ENCODE data around the gene GRIK1. TPM values are rescaled to one million over a fixed set of nuclear protein-coding genes. Genes with fewer than 3 reads are reported as not detected.

GRIK1 gene
- total RNA-seq, 1 donor from 2014 or later, result not detected

- Mint-ChIP-seq H3K27me3 (ENCODE audit: unreplicated experiment) (no peaks in the 10 kb centered on the region), H3K36me3 (ENCODE audit: low read depth, unreplicated experiment) (no peaks in the 10 kb centered on the region), H3K9me3 (ENCODE audit: unreplicated experiment) (no peaks in the 10 kb centered on the region), H3K4me1 (ENCODE audit: unreplicated experiment) (no peaks in the 10 kb centered on the region), H3K27ac (ENCODE audit: unreplicated experiment) (no peak overlapping the region), H3K4me3 (ENCODE audit: unreplicated experiment) (no peak overlapping the region)
- TF ChIP-seq CTCF (IDR thresholded peaks at IDR 0.05; ENCODE audit: unreplicated experiment), result no peak
- DNase-seq (ENCODE audit: low spot score), result no peak
These were observed 291.0 kb downstream of the GRIK1 start for GRCh38 chr21:29648710-29649240.

GRCh38 chr21:29647353-29647781 is 292.4 kb downstream of the GRIK1 start:
- no peak overlapping the region for H3K4me3 Mint-ChIP-seq (ENCODE audit: unreplicated experiment)
- H3K27me3 Mint-ChIP-seq (ENCODE audit: unreplicated experiment), result no peaks in the 10 kb centered on the region
- DNase-seq (ENCODE audit: low spot score), result no peak
- no peaks in the 10 kb centered on the region for H3K4me1 Mint-ChIP-seq (ENCODE audit: unreplicated experiment)
- H3K36me3 Mint-ChIP-seq (ENCODE audit: low read depth, unreplicated experiment), result no peaks in the 10 kb centered on the region
- H3K27ac Mint-ChIP-seq (ENCODE audit: unreplicated experiment), result no peak overlapping the region
- no peaks in the 10 kb centered on the region for H3K9me3 Mint-ChIP-seq (ENCODE audit: unreplicated experiment)
- TF ChIP-seq CTCF (IDR thresholded peaks at IDR 0.05; ENCODE audit: unreplicated experiment), result no peak

- no peak for DNase-seq (ENCODE audit: low spot score)
- Mint-ChIP-seq H3K27me3 (ENCODE audit: unreplicated experiment) (no peaks in the 10 kb centered on the region), H3K4me3 (ENCODE audit: unreplicated experiment) (no peak overlapping the region), H3K4me1 (ENCODE audit: unreplicated experiment) (no peaks in the 10 kb centered on the region), H3K9me3 (ENCODE audit: unreplicated experiment) (no peaks in the 10 kb centered on the region), H3K36me3 (ENCODE audit: low read depth, unreplicated experiment) (no peaks in the 10 kb centered on the region), H3K27ac (ENCODE audit: unreplicated experiment) (no peak overlapping the region)
- no peak for TF ChIP-seq CTCF (IDR thresholded peaks at IDR 0.05; ENCODE audit: unreplicated experiment)
These were observed 293.9 kb downstream of the GRIK1 start for GRCh38 chr21:29645666-29646553.

GRCh38 chr21:29643289-29643688 is 296.5 kb downstream of the GRIK1 start:
- H3K9me3 Mint-ChIP-seq (ENCODE audit: unreplicated experiment), result no peaks in the 10 kb centered on the region

More at GRCh38 chr21:29643289-29643688, 296.5 kb downstream of the GRIK1 start:
- no peak for TF ChIP-seq CTCF (IDR thresholded peaks at IDR 0.05; ENCODE audit: unreplicated experiment)
- no peak overlapping the region for H3K27ac Mint-ChIP-seq (ENCODE audit: unreplicated experiment)
- no peaks in the 10 kb centered on the region for H3K36me3 Mint-ChIP-seq (ENCODE audit: low read depth, unreplicated experiment)
- no peak for DNase-seq (ENCODE audit: low spot score)
- H3K4me3 Mint-ChIP-seq (ENCODE audit: unreplicated experiment), result no peak overlapping the region
- no peaks in the 10 kb centered on the region for H3K4me1 Mint-ChIP-seq (ENCODE audit: unreplicated experiment)
- no peaks in the 10 kb centered on the region for H3K27me3 Mint-ChIP-seq (ENCODE audit: unreplicated experiment)
